HL-60/S4 treated with retinoic acid at 250 ng/mL for 4 days and 3 days (cell line): ENCODE results near the gene NPY2R.

ENCODE experiments used
- in situ Hi-C: fragments of 300-500 bp; cut with MboI; formaldehyde crosslinking; loops from 2 replicates; pipeline ENCODE4 v1.7.0; 2022; ENCODE audit warnings: low sequenced_read_pairs

NPY2R gene

GRCh38 chr4:155248002-155248896 is 39.8 kb downstream of the NPY2R start:
- in situ Hi-C loops = no loop called here

GRCh38 chr4:155249016-155249566 is 40.7 kb downstream of the NPY2R start:
- in situ Hi-C loops = no loop called here

DNA sequence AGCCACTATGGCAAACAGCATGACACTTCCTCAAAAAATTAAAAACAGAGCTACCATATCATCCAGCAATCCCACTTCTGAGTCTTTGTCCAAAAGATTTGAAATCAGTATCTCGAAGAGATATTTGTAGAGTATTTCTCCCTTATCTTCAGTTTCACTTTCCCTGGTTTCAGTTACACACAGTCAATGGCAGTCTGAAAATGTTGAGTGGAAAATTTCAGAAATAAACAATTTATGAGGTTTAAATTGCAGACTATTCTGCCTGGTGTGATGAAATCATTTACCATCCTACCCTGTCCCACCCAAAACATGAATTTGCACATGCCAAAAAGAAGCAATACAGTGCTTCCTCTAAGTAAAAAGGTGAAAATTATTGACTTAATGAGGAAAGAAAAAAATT is 43.9 kb downstream of the NPY2R start:
- in situ Hi-C loops = no loop called here

- in situ Hi-C loops = no loop called here
These were observed 55.0 kb downstream of the NPY2R start for GRCh38 chr4:155263480-155263879.

DNA sequence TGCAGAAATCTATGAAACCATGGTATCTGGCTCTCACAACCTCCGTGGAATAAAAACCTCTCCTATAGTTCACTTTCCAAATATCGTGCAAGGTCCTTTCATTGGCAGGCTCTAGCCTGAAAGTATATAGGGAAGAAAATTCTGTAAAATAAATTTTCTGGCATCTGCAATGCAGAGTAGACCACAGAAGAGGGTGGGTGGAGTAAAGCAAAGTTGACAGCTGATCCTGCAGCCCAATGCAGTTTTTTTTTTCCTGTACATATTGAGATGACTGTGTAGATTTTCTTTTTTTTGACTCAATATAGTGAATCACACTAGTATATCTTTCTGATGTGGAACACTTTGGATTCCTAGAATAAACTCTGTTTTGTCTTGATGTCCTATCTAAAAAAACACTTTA is 56.7 kb downstream of the NPY2R start:
- in situ Hi-C loops = no loop called here
